BLaER1 (cell line): ENCODE results near the gene THOC5.
"Not testable (repeated sequence)": the region's sequence is repeated elsewhere in the genome, so short reads cannot be mapped to it uniquely, and the experiment has no call there.

ENCODE experiments used
- H3K27ac ChIP-seq: shearing (Covaris generic); formaldehyde crosslinking; 2 replicates; pipeline ENCODE4 v1.8.1; 2022
- H3K27me3 ChIP-seq: shearing (Covaris generic); formaldehyde crosslinking; 2 replicates; pipeline ENCODE4 v1.8.1; 2022
- H3K36me3 ChIP-seq: shearing (Covaris generic); formaldehyde crosslinking; 2 replicates; pipeline ENCODE4 v1.8.1; 2022
- H3K4me1 ChIP-seq: shearing (Covaris generic); formaldehyde crosslinking; 2 replicates; pipeline ENCODE4 v1.8.1; 2022
- H3K4me2 ChIP-seq: shearing (Covaris generic); formaldehyde crosslinking; 2 replicates; pipeline ENCODE4 v1.8.1; 2022
- H3K4me3 ChIP-seq: shearing (Covaris generic); formaldehyde crosslinking; 2 replicates; pipeline ENCODE4 v1.8.1; 2022
- H3K9ac ChIP-seq: shearing (Covaris generic); formaldehyde crosslinking; 2 replicates; pipeline ENCODE4 v1.8.1; 2022
- H3K9me3 ChIP-seq: shearing (Covaris generic); formaldehyde crosslinking; 2 replicates; pipeline ENCODE4 v1.8.1; 2022
- H4K20me1 ChIP-seq: shearing (Covaris generic); formaldehyde crosslinking; 2 replicates; pipeline ENCODE4 v1.8.1; 2022
- Cebpa-rat ChIP-seq: shearing (Covaris generic); IDR thresholded peaks from 2 replicates; pipeline ENCODE4 v1.8.1; 2022

The THOC5 gene

GRCh38 chr22:29512031-29512430, 41.5 kb downstream of the THOC5 start:
- Histone ChIP-seq H3K27ac (no peak overlapping the region), H3K9ac (no peak overlapping the region), H3K4me1 (peaks cover 21% of the 10 kb centered on the region), H3K9me3 (no peaks in the 10 kb centered on the region), H3K27me3 (no peaks in the 10 kb centered on the region), H3K4me3 (no peak overlapping the region), H3K4me2 (no peak overlapping the region), H3K36me3 (peaks cover 94% of the 10 kb centered on the region), H4K20me1 (peaks cover 21% of the 10 kb centered on the region)
- TF ChIP-seq Cebpa-rat, result no peak

- Histone ChIP-seq H3K4me1 (peaks cover 21% of the 10 kb centered on the region), H4K20me1 (peaks cover 21% of the 10 kb centered on the region), H3K27ac (no peak overlapping the region), H3K4me2 (peak overlapping the region; percentile 36), H3K9me3 (no peaks in the 10 kb centered on the region), H3K27me3 (no peaks in the 10 kb centered on the region), H3K36me3 (peaks cover 94% of the 10 kb centered on the region), H3K4me3 (no peak overlapping the region), H3K9ac (no peak overlapping the region)
- TF ChIP-seq Cebpa-rat, result no peak
These were observed 42.3 kb downstream of the THOC5 start for GRCh38 chr22:29511126-29511862.

GRCh38 chr22:29510542-29510941, 43.0 kb downstream of the THOC5 start:
- Histone ChIP-seq H3K36me3 (peaks cover 94% of the 10 kb centered on the region), H3K9ac (no peak overlapping the region), H3K27ac (no peak overlapping the region), H4K20me1 (peaks cover 21% of the 10 kb centered on the region), H3K9me3 (no peaks in the 10 kb centered on the region), H3K4me3 (no peak overlapping the region), H3K27me3 (no peaks in the 10 kb centered on the region), H3K4me2 (peak overlapping the region; percentile 36), H3K4me1 (peaks cover 21% of the 10 kb centered on the region)
- no peak for TF ChIP-seq Cebpa-rat

- Histone ChIP-seq H3K4me1 (peaks cover 21% of the 10 kb centered on the region), H3K27ac (no peak overlapping the region), H3K4me2 (no peak overlapping the region), H3K4me3 (no peak overlapping the region), H3K9ac (no peak overlapping the region), H4K20me1 (peaks cover 21% of the 10 kb centered on the region), H3K36me3 (peaks cover 94% of the 10 kb centered on the region), H3K27me3 (no peaks in the 10 kb centered on the region), H3K9me3 (no peaks in the 10 kb centered on the region)
- no peak for TF ChIP-seq Cebpa-rat
These were observed 43.7 kb downstream of the THOC5 start for GRCh38 chr22:29509815-29510214.

- no peak for TF ChIP-seq Cebpa-rat
These were observed 44.3 kb downstream of the THOC5 start for GRCh38 chr22:29509298-29509697.

GRCh38 chr22:29503811-29504372, 49.7 kb downstream of the THOC5 start:
- TF ChIP-seq Cebpa-rat, result no peak
- no peaks in the 10 kb centered on the region for H3K9me3 ChIP-seq
- H3K27ac ChIP-seq, result no peak overlapping the region
- H3K4me1 ChIP-seq, result no peaks in the 10 kb centered on the region
- no peaks in the 10 kb centered on the region; the same call in 1 of the 2 replicates for H4K20me1 ChIP-seq
- no peak overlapping the region for H3K4me3 ChIP-seq
- no peak overlapping the region for H3K9ac ChIP-seq
- H3K36me3 ChIP-seq, result peaks cover 84% of the 10 kb centered on the region
- H3K4me2 ChIP-seq, result no peak overlapping the region
- H3K27me3 ChIP-seq, result no peaks in the 10 kb centered on the region

More at GRCh38 chr22:29509298-29509697, 44.3 kb downstream of the THOC5 start:
- no peak overlapping the region for H3K9ac ChIP-seq
- H3K27ac ChIP-seq, result no peak overlapping the region
- peaks cover 21% of the 10 kb centered on the region for H4K20me1 ChIP-seq
- H3K4me3 ChIP-seq, result no peak overlapping the region
- peaks cover 21% of the 10 kb centered on the region for H3K4me1 ChIP-seq
- H3K36me3 ChIP-seq, result peaks cover 93% of the 10 kb centered on the region
- no peaks in the 10 kb centered on the region for H3K27me3 ChIP-seq
- H3K9me3 ChIP-seq, result no peaks in the 10 kb centered on the region
- no peak overlapping the region for H3K4me2 ChIP-seq

GRCh38 chr22:29499852-29500251, 53.7 kb downstream of the THOC5 start:
- TF ChIP-seq Cebpa-rat, result no peak
- Histone ChIP-seq H3K4me2 (no peak overlapping the region), H3K9me3 (peaks cover 2% of the 10 kb centered on the region; the same call in 1 of the 2 replicates), H3K27me3 (no peaks in the 10 kb centered on the region), H3K36me3 (peaks cover 54% of the 10 kb centered on the region), H3K9ac (no peak overlapping the region), H3K4me1 (no peaks in the 10 kb centered on the region), H4K20me1 (no peaks in the 10 kb centered on the region; the same call in 1 of the 2 replicates), H3K27ac (no peak overlapping the region), H3K4me3 (no peak overlapping the region)

- peaks cover 15% of the 10 kb centered on the region for H3K36me3 ChIP-seq
- peaks cover 7% of the 10 kb centered on the region for H3K9me3 ChIP-seq
- H3K4me1 ChIP-seq, result peaks cover 16% of the 10 kb centered on the region
- no peaks in the 10 kb centered on the region for H3K27me3 ChIP-seq
- no peak overlapping the region for H3K4me2 ChIP-seq
- no peak for TF ChIP-seq Cebpa-rat
- no peaks in the 10 kb centered on the region for H4K20me1 ChIP-seq
- no peak overlapping the region for H3K4me3 ChIP-seq
- no peak overlapping the region for H3K27ac ChIP-seq
- no peak overlapping the region for H3K9ac ChIP-seq
These were observed 59.9 kb downstream of the THOC5 start for GRCh38 chr22:29493636-29494035.

GRCh38 chr22:29491012-29491411, 62.5 kb downstream of the THOC5 start:
- Histone ChIP-seq H3K36me3 (peaks cover 8% of the 10 kb centered on the region), H3K4me3 (no peak overlapping the region), H3K27ac (no peak overlapping the region), H3K4me1 (peaks cover 30% of the 10 kb centered on the region), H3K27me3 (no peaks in the 10 kb centered on the region), H4K20me1 (no peaks in the 10 kb centered on the region), H3K9me3 (peaks cover 7% of the 10 kb centered on the region), H3K4me2 (no peak overlapping the region), H3K9ac (no peak overlapping the region)
- TF ChIP-seq Cebpa-rat, result no peak

GRCh38 chr22:29489127-29489780, 64.3 kb downstream of the THOC5 start:
- H3K9me3 ChIP-seq, H3K9ac ChIP-seq, H3K27me3 ChIP-seq, H3K36me3 ChIP-seq, H3K4me3 ChIP-seq, H4K20me1 ChIP-seq: not testable (repeated sequence)
- peaks cover 35% of the 10 kb centered on the region for H3K4me1 ChIP-seq
- peak overlapping the region; percentile 76 for H3K4me2 ChIP-seq
- H3K27ac ChIP-seq, result 0 out of 2 replicates have a peak overlapping the region, but pooled peaks have one; percentile 19
